Measurements from ENCODE around the gene PRKG1.

Gene PRKG1

DNA sequence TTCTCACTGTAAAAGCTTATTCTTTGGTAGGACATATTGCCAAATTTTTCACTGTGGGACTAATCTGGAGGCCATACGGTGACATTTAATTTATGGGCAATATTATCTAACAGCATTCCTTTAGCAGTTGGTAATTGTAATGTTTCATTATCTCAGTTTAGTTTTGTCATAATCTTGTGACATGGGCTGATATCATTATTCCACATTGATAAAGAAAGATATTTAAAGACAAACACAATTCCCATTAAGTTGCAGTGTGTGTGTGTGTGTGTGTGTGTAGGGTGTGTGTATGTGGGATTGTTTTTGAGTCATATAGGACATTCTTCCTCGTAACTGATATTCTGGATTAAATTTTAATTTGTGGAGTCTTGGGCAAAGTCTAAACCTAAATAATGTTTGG is 238.5 kb downstream of the PRKG1 start:
- no peak for TF ChIP-seq ZFX (IDR thresholded peaks at IDR 0.05; ENCODE audit: borderline replicate concordance)
- TF ChIP-seq, protein P1, sequence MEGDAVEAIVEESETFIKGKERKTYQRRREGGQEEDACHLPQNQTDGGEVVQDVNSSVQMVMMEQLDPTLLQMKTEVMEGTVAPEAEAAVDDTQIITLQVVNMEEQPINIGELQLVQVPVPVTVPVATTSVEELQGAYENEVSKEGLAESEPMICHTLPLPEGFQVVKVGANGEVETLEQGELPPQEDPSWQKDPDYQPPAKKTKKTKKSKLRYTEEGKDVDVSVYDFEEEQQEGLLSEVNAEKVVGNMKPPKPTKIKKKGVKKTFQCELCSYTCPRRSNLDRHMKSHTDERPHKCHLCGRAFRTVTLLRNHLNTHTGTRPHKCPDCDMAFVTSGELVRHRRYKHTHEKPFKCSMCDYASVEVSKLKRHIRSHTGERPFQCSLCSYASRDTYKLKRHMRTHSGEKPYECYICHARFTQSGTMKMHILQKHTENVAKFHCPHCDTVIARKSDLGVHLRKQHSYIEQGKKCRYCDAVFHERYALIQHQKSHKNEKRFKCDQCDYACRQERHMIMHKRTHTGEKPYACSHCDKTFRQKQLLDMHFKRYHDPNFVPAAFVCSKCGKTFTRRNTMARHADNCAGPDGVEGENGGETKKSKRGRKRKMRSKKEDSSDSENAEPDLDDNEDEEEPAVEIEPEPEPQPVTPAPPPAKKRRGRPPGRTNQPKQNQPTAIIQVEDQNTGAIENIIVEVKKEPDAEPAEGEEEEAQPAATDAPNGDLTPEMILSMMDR (IDR thresholded peaks at IDR 0.05) = no peak
- H3K27ac ChIP-seq = no peak overlapping the region

DNA sequence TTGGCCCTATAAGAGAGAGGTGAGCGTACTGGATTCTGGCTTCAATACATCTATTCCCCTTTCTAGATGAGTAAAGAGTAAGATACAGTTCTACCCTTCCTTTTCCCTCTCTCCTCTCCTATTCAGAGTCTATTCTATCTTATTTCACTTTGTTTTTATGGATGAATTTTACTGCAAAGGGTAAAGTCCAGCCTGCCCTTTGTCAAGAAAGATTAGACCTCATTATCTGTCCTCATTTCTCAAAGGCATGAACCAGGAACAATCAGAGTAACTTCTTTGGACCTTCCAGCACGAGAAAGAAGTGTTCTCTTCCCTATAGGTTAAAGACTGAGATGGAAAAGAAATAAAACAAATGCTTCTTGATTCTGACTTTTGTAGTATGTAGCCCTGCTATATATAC is 239.0 kb downstream of the PRKG1 start:
- no peak overlapping the region for H3K27ac ChIP-seq
- no peak for TF ChIP-seq ZFX (IDR thresholded peaks at IDR 0.05; ENCODE audit: borderline replicate concordance)
- TF ChIP-seq, protein P1 (IDR thresholded peaks at IDR 0.05) = no peak

DNA sequence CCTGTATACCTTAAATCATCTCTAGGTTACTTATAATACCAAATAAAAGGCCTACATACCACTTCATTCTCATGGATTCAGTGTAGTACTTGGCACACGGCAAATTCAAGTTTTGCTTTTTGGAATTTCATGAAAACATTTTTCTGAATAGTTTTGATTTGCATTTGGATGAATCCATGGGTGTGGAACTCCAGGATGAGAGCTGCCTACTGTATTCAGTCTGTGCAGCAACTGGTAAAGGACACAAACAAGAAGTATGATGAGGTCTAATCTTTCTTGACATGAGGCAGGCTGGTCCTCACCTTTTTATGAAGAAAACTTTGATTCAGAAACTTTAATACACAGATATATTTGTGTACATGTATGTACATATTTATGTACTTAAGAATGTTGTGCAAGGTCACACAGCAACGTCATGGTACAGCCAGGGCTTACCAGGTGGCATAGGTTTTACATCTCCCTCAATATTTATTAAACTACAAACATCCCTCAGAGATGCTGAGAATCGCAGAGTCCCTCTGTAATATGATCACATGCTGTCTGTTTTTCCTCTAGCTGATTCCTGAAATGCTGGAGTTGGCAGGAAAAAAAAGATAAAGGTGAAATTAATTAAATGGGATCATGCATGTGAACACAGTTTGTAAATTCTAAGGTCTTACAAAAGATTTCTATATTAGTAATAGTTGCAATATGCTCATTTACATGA is 239.6 kb downstream of the PRKG1 start:
- no peak overlapping the region for H3K27ac ChIP-seq
- TF ChIP-seq, protein P1 (IDR thresholded peaks at IDR 0.05) = no peak
- TF ChIP-seq ZFX (IDR thresholded peaks at IDR 0.05; ENCODE audit: borderline replicate concordance) = no peak

DNA sequence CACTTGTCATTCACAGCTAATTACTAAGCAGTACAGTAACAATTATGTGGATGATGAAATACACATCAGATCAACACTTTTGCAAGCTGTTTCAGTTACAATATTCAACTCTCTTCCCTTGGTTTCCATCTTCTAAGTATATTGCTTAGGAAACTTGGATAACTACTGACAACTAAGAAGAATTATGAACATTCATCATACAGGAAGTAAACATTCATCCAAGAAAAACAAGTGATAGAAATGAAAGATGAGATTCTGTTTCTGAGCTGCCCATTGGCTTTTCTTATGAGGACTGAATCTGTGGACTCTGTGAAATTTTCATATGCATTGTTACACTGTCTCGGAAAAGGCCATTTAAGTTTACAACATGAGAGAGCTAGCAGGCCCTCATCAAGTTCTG is 240.2 kb downstream of the PRKG1 start:
- no peak overlapping the region for H3K27ac ChIP-seq
- no peak for TF ChIP-seq ZFX (IDR thresholded peaks at IDR 0.05; ENCODE audit: borderline replicate concordance)

DNA sequence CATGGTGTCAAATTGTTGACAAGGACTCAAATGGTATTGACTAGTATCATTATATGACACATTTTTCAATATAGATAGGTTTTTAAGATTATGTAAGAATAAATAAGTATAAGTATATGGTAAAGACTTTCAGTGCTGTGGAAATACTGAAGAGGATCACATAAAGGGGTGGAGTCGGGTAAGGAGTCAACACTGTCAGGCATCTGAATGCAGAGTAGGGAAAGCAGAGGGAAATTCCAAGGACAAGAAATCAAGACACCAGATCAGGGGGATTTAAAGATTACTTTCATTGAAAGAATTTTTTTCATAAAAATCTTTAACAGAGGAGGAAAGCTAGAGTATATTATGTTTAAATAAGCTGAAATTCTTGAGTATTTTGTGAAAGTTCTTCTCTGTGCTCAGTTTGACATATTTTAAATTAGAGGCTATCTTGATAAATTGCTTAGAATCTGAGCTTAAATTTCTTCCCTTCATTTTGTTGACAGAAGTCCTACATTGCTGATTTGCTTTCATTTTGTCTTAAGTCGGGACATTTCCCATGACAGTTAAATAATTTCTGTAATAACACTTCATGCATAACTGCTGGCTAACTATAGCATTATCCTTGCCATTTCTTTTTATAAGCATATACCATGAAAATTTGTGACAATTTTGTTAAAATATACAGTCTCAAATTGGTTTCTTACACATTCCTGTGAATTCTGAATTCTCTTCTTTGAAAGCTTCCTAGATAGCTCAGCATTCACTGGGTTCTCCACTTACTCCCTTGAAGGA is 244.3 kb downstream of the PRKG1 start:
- TF ChIP-seq, protein P1 (IDR thresholded peaks at IDR 0.05) = no peak
- no peak for TF ChIP-seq ZFX (IDR thresholded peaks at IDR 0.05; ENCODE audit: borderline replicate concordance)
- H3K27ac ChIP-seq = no peak overlapping the region

DNA sequence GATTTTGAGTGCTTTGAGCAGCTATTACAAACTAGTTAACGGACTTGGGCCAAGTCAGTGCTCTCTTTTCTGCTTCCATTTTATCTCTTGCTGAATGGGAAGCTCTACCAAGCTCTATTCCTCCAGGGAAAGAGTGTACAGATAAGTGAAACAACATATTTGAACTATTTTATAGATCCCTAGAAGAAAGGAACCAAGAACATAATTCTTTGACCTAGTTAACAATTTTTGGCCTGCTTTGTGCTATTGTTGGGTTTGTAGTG is 244.8 kb downstream of the PRKG1 start:
- no peak for TF ChIP-seq ZFX (IDR thresholded peaks at IDR 0.05; ENCODE audit: borderline replicate concordance)
- TF ChIP-seq, protein P1 (IDR thresholded peaks at IDR 0.05) = no peak
- no peak overlapping the region for H3K27ac ChIP-seq

DNA sequence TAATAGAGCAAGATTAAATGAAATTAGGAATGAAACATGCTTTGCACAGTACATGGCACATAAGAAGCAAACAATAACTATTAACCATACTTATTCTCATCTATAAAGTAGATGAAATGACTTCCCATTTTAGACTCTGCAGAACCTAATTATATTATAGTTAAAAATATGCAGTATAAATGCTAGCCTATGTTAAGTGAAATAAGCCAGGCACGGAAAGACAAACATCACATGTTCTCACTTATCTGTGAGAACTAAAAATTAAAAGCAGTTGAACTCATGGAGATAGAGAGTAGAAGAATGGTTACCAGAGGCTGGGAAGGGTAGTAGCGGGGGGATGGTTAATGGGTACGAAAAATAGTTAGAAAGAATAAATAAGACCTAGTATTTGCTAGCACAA is 247.0 kb downstream of the PRKG1 start:
- H3K27ac ChIP-seq = no peak overlapping the region
- TF ChIP-seq, protein P1 (IDR thresholded peaks at IDR 0.05) = no peak
- TF ChIP-seq ZFX (IDR thresholded peaks at IDR 0.05; ENCODE audit: borderline replicate concordance) = no peak
